CD4-positive, alpha-beta T cell treated with Interleukin-21 for 1 hour (primary cell): ENCODE results near the gene BAIAP3.

Source experiments
- DNase-seq: peaks from one replicate; pipeline ENCODE4 v3.0.0-alpha.2; 2020

The BAIAP3 gene

DNA sequence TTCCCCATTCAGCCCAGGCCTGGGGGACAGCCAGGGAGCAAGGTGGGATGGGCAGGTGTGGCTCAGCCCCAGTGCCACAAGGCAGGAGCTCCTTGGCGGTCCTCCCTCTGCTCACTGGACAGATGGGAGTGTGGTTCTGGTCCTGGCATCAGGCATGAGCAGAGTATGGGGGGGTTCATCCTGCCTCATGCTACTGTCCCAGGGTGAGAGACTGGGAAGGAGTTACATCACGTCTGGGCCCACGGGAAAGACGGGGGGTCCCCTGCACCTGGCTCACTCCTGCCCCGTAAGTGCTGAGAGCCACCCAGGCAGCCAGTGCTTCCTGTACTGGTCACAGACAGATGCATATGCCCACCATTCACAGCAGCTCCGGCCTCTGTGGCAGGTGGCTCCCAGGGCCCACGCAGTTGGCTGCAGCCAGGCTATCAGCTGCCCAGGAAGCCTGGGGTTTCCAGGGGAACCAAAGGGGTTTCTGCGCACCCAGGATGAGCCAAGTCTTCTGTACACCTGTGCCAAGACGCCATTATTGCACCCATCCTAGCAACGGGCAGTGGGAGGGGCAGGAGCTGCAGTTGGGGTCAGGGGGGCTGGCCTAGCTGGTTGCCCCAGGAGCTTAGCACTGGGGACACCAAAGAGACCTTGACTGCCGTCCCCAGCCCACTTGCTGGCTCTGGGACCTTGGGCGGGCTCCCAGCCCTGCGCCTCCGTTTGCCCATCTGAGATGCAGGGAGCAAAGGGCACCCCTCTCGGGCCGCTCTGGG lies 1.9 kb downstream of the BAIAP3 start:
- no peak for DNase-seq

DNA sequence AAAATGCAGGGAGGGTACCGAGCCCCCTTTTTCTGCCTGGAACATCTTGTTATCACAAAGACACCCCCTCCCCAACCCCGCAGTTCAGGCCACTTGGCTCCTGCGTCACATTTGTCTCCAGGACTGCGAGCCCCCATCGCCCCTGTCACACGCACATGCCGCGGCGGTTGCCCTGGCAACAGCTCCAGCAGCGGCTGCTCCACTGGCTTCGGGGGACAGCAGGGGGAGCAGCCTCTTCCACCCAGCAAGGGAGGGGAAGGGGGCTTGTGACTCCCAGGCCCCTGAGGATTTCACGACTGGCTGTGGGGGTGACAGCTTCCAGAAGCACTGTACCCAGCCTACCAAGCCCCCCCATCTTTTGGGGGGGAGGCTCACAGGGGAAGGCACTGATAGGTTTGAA lies 2.6 kb downstream of the BAIAP3 start:
- DNase-seq = no peak

DNA sequence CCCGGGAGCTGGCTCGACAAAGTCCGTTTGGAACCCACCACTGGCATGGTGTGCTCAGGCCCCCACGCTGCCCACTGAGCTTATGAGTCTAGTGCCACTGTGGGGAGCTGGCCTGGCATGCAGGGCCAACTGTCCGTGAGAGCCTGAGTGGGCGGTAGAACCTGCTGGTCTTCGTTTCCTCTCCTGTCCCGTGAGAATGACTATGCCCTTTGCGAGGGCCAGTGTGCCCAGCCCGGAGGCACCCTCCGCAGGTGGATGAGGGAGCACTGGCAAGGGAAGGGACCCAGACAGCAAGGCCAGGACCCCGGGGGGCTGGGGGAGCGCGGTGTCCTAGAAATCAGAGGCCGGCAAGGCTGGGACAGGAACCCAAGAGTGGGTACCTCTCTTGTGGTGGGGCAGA lies 3.2 kb downstream of the BAIAP3 start:
- no peak for DNase-seq

DNA sequence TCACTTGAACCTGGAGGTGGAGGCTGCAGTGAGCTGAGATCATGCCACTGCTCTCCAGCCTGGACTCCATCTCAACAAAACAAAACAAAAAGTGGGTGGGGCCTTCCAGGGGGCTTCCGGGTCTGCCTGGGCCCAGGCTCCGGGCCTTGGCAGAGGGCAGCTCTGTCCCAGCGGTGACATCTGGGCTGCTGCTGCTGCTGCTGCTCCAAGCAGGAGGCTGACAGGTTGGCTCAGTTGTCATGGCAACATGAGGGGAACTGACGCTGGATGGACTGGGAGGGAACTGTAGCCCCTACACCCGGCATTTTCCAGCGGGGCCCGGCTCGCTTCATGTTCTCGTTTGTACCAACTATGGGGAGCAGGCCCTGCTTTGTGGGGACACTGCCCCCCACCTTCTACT lies 4.0 kb downstream of the BAIAP3 start:
- DNase-seq = no peak

DNA sequence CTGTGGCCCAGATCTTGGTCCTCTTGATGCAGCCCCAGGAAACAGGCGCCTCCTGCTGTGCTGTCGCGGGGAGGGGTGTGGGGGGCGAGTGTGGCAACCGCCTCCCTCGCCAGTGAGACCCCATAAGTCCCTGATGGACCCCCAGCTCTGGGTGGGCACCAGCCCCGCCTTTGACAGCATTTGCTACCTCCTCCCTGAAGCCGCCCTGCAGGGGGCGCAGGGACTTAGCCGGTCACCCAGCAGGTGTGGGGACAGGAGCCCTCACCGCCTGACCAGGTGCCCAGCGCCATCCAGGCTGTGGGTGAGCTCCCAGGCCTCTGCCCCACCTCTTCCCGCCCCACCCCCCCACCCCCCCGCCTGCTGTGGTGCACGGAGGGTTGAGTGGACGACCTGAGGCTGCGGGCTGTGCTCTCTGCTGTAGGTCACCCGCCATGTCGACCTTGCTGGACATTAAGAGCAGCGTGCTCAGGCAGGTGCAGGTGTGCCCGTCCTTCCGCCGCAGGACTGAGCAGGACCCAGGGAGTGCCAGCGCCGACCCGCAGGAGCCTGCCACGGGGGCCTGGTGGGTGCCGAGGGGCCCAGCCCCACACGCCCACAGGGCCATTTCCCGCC lies 4.8 kb downstream of the BAIAP3 start:
- DNase-seq = peak; percentile 26

DNA sequence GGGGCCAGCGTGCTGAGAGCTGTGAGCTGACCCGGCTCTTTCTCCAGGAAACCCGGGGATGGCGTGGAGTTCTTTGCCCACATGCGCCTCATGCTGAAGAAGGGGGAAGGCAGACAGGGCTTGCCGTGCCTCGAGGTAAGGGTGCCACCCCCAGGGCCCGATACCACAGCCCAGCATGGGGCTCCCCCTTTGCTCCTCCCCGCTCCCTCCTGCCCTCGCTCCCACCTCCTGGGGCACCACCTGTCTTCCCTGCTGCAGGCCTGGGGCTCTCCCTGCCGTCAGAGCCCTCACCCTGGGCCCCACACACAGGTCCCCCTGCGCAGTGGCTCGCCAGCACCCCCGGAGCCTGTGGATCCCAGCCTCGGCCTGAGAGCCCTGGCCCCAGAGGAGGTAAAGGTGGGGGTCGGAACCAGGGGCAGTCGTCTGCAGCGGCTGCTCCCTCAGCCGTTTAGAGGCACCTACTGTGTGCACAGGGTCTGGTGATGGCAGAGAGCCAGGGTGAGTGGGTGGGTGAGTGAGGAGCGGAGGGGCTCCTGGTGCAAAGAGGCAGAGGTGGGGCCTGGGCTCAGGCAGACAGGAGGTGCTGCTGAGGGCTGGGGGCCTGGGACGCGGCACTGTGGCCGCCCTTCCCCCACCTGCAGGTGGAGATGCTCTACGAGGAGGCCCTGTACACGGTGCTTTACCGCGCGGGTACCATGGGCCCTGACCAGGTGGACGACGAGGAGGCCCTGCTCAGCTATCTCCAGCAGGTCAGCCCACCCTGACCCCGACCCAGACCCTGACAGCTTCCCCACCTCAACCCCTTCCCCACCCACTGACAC lies 5.6 kb downstream of the BAIAP3 start:
- no peak for DNase-seq

DNA sequence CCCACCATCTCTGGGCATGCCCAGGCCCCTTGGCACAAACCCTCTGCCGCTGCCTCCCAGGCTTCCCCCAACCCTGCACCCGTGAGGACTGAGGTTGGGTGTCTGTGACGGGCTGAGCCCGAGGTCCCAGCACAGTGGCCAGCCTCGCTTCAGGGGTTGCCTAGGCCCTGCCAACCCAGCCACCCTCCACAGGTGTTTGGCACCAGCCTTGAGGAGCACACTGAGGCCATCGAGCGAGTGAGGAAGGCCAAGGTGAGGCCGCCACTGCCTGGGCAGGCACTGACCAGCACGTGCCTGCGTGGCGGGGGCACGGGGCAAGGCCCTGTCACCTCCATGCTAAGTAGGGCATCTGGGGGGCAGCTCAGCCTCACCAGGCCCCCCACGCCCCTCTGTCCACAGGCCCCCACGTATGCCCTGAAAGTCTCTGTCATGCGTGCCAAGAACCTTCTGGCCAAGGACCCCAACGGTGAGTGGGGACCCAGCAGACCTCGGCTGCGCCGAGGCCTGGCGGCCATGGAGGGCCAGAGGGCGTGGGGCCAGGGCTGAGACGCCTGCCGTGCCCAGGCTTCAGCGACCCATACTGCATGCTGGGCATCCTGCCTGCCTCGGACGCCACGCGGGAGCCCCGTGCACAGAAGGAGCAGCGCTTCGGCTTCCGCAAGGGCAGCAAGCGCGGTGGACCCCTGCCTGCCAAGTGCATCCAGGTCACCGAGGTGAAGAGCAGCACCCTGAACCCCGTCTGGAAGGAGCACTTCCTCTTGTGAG lies 7.5 kb downstream of the BAIAP3 start:
- DNase-seq = no peak

DNA sequence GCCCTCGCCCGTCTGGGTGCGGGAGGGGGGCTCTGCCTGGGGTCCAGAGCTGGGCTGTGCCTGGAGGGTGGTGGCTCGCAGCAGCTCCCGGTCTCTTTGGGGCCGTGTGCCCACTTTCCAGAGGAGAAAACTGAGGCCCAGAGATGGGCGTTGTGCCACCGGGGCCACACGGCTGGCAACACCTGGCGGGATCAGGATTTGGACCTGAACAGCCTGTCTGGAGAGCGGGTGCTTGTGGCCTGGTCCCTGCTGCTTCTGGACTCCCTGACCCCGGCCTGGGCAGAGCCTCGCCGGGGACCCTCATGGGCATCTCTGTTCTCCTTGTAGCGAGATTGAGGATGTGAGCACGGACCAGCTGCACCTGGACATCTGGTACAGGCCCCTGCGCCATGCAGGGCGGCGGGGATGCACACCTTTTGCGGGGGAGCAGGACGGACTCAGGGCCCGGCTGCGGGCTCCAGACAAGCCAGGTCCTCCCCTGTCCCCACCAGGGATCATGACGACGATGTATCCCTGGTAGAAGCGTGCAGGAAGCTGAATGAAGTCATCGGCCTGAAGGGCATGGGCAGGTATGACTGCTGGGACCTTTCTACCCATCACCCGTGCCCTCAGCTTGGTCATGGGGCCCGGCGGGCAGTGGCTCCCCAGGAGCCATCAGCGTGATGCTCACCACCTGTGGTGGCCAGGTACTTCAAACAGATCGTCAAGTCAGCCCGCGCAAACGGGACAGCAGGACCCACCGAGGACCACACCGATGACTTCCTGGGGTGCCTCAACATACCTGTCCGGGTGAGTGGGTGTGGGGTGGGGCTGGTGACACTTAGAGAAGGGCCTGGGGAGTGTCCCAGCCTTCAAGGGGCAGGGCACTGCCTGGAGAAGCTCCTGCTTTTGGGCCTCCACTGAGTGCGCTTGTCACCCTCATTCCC lies 8.3 kb downstream of the BAIAP3 start:
- no peak for DNase-seq

DNA sequence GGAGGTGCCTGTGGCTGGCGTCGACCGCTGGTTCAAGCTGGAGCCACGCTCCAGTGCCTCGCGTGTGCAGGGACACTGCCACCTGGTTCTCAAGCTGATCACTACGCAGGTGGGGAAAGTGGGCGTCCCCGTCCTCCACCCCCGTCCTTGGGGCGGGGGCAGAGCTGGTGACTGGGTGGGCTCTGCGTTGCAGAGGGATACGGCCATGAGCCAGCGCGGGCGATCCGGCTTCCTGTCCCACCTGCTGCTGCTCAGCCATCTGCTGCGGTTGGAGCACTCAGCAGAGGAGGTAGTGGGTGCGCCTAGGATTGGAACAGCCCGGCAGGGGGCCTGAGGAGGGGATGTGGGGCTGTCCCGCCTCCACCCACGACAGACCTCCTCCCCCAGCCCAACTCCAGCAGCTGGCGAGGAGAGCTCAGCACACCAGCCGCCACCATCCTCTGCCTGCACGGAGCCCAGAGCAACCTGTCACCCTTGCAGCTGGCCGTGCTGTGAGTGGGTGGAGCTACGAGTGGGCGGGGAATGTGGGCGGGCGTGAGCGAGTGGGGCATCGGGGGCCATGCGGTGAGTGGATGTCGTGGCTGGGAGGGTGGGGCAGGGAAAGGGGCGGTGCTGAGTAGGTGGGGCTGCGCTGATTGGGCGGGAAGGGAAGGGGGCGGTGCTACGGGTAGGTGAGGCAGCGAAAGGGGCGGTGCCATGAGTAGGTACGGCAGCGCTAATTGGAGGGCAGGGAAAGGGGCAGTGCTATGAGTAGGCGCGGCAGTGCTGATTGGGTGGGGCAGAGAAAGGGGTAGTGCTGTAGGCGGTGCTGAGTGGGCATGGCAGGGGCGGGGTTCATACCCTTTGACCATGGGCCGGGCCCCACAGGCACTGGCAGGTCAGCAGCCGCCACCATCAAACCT lies 9.3 kb downstream of the BAIAP3 start:
- DNase-seq = peak; percentile 98

DNA sequence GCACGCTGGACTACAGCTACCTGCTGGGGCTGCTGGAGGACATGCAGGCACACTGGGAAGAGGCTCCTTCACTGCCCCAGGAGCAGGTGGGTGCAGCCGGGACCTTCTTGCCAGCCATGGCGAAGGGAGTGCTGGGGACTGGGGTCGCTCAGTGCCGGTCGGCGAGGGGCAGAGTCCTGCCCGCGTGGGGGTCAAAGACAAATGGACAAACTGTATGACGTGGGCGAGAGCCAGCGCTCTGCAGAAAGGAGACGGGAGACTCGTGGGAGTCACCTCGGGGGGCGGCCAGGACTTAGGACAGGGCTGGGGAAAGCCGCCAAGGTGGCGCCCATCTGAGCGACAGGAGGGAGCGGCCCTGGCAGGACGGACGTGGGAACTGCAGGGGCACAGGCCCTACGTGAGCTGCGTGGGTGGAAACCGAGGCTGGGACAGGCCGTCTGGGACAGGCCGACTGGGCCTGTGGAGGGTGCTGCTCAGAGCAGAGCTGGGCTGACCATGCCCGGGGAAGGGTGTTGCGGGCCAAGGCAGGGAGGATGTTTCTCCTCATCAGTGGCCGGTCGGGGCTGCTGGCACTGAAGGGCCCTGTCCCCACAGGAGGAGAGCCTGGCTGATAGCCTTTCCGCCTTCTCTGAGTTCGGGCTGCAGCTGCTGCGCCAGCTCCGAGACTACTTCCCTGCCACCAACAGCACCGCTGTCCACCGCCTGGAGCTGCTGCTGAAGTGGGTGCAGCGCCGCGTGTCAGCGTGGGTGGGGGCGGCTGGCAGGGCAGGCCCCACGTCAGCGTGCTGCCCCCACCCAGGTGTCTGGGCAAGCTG lies 10.2 kb downstream of the BAIAP3 start:
- no peak for DNase-seq

DNA sequence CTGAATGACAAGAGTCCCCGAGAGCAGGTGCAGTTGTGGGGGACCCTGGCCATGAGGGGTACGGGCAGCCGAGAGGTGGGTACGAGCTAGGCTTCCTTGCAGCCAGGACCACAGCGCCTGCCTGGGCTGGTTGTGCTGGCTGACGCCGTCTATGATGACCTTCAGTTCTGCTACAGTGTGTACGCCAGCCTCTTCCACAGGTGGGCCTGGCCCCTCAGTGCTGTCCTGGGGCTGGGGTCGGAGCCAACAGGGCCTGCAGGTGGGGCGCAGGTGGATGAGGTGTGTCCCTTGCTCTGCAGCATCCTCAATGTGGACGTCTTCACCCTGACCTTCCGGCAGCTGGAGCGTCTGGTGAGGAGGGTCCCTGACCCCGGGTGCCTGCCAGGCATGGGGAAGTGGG lies 11.1 kb downstream of the BAIAP3 start:
- no peak for DNase-seq

DNA sequence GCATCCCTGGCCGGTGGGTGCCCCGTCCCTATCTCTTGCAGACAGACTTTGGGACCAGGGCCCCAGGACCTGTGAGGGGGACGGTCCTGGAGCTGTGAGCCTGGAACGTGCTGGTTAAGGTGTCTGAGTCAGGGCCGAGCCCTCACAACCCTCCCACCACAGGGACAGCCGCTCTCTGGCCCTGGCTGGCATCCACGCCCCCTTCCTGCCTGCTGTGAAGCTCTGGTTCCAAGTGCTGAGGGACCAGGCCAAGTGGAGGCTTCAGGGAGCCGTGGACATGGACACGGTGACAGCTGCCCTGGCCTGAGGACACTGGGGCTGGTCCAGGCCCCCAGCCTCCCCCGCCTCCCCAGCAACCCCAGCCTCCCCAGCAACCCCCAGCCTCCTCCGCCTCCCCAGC lies 11.6 kb downstream of the BAIAP3 start:
- DNase-seq = no peak

DNA sequence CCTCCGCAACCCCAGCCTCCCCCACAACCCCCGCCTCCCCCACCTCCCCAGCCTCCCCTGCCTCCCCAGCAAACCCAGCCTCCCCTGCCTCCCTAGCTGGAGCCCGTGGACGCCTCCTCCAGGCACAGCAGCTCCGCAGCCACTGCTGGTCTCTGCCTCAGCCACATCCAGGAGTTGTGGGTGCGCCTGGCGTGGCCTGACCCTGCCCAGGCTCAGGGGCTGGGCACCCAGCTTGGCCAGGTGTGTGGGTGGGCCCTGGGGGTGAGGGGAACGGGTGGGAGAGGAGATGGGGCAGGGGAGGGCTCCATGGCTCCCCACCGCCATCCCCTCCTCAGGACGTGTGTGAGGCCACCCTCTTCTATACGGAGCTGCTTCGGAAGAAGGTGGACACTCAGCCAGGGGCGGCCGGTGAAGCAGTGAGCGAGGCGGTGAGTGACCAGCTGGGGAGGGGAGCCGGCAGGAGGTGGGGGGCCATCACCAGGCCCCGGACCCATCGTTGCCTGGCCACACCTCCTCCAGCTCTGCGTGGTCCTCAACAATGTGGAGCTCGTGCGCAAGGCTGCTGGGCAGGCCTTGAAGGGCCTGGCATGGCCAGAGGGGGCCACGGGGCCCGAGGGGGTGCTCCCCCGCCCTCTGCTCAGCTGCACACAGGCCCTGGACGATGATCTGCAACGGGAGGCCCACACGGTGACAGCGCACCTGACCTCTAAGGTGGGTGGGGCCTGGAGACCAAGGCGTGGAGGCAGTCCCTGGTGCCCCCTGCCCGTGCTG lies 12.4 kb downstream of the BAIAP3 start:
- no peak for DNase-seq

DNA sequence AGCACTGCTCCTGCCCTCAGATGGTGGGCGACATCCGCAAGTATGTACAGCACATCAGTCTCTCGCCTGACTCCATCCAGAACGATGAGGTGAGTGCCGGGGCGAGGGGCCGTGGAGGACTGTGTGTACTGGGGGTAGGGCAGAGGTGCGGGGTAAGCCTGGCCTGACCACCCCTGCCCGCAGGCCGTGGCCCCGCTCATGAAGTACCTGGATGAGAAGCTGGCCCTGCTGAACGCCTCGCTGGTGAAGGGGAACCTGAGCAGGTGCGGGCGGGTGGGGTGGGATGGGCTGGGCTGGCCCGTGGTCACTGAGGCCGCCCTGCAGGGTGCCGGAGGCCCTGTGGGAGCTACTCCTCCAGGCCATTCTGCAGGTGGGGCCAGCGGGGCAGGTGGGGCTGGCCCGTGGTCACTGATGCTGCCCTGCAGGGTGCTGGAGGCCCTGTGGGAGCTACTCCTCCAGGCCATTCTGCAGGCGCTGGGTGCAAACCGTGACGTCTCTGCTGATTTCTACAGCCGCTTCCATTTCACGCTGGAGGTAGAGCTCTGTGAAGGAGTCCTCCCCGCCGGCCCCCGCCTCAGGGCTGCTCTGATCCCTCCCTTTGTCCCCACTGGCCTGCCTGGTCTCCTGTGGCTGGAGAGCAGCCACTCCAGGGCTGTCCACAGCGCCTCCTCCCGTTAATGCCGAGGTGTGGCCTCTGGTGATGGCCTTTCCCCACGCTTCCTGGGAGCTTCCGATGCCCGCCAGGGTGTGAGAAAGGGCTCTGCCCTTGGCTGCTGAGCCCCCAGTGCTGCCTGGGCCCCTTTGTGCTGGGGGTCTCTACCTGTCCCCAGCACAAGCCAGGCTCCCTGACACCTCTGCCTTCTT lies 13.2 kb downstream of the BAIAP3 start:
- no peak for DNase-seq

DNA sequence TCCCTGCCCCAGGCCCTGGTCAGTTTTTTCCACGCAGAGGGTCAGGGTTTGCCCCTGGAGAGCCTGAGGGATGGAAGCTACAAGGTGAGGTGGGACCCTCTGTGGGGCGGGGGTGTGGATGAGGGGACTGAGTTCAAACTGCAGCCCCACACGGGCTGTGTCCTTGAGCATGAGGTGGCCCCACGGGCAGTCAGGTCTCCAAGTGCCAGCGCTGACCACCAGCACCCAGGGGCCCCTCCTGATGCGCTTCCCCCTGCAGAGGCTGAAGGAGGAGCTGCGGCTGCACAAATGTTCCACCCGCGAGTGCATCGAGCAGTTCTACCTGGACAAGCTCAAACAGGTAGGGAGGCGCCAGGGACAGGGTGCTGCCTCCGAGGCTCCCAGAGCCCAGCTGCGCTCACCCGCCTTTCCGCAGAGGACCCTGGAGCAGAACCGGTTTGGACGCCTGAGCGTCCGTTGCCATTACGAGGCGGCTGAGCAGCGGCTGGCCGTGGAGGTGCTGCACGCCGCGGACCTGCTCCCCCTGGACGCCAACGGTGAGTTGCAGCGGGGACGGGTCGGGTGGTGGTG lies 13.9 kb downstream of the BAIAP3 start:
- no peak for DNase-seq

DNA sequence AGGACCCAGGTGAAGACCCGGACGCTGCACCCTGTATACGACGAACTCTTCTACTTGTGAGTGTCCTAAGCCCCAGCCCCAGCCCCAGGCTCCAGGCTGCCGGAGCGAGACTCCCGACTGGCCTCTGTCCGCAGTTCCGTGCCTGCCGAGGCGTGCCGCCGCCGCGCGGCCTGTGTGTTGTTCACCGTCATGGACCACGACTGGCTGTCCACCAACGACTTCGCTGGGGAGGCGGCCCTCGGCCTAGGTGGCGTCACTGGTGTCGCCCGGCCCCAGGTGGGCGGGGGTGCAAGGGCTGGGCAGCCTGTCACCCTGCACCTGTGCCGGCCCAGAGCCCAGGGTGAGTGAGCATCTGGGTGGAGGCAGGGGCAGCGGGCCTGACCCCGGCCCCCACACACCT lies 14.5 kb downstream of the BAIAP3 start:
- no peak for DNase-seq

DNA sequence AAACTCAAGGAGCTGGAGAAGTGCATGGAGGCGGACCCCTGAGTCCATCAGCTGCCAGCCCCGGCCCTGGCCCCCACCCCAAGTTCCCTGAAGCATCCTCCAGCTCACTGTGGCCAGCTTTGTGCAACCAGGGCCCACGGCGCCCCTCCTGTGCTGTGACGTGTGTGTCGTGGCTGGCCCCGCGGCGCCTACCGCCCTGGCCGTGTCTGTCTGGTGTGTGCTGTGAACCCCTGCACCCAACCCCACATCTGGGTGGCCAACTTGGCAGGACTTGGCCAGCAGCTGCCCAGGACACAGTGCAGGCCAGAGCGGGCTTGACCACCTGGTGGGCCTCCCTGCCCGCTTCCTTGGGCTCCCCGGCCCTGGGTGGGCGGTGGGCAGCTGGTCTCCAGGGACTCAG lies 15.0 kb downstream of the BAIAP3 start:
- no peak for DNase-seq

DNA sequence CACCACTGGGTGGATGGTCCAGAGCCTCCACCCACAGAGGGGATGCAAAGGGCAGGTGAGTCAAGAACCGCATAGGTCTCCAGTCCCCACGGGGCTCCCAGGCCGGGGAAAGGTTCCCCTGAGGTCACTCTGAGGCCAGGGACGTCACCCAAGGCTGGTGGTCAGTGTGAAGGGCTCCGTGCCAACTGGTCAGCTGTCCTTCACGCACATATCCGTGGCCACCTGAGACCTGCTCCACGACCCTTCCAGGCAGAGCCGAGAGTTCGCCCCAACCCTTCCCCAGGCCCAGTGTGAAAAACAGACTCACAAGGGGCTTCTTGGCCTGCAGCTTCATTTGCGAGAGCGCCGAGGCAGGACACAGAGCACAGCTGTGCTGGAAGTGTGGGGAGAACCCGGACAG lies 15.5 kb downstream of the BAIAP3 start:
- DNase-seq = no peak
